ENCODE measurements around the gene AKAP6.

AKAP6 gene

GRCh38 chr14:32331206-32331605 lies 2.1 kb downstream of the AKAP6 start:
- Histone ChIP-seq H3K4me3 (no peak overlapping the region), H3K27ac (no peak overlapping the region)
- no peak for DNase-seq (ENCODE audit: low spot score)
- TF ChIP-seq CTCF (IDR thresholded peaks at IDR 0.05): no peak

GRCh38 chr14:32332415-32333316 lies 3.6 kb downstream of the AKAP6 start:
- H3K4me3 ChIP-seq: no peak overlapping the region

GRCh38 chr14:32336702-32337101 lies 7.6 kb downstream of the AKAP6 start:
- no peak for TF ChIP-seq CTCF (IDR thresholded peaks at IDR 0.05)
- Histone ChIP-seq H3K4me3 (no peak overlapping the region), H3K27ac (no peak overlapping the region)
- DNase-seq (ENCODE audit: low spot score): no peak

More at GRCh38 chr14:32332415-32333316, 3.6 kb downstream of the AKAP6 start:
- H3K27ac ChIP-seq: no peak overlapping the region
- no peak for TF ChIP-seq CTCF (IDR thresholded peaks at IDR 0.05)
- no peak for DNase-seq (ENCODE audit: low spot score)

GRCh38 chr14:32337759-32338158 lies 8.7 kb downstream of the AKAP6 start:
- no peak for TF ChIP-seq CTCF (IDR thresholded peaks at IDR 0.05)
- H3K4me3 ChIP-seq: no peak overlapping the region
- DNase-seq (ENCODE audit: low spot score): no peak
- H3K27ac ChIP-seq: no peak overlapping the region

- DNase-seq (ENCODE audit: low spot score): no peak
- Histone ChIP-seq H3K4me3 (no peak overlapping the region), H3K27ac (no peak overlapping the region)
- TF ChIP-seq CTCF (IDR thresholded peaks at IDR 0.05): no peak
These were observed 10.1 kb downstream of the AKAP6 start for GRCh38 chr14:32339188-32339587.

GRCh38 chr14:32341947-32342846 lies 13.1 kb downstream of the AKAP6 start:
- no peak overlapping the region for H3K27ac ChIP-seq
- TF ChIP-seq CTCF (IDR thresholded peaks at IDR 0.05): no peak
- DNase-seq (ENCODE audit: low spot score): no peak

More at GRCh38 chr14:32341947-32342846, 13.1 kb downstream of the AKAP6 start:
- H3K4me3 ChIP-seq: no peak overlapping the region

Measured in coronary artery (tissue), 2 donors.